Activated CD4-positive, alpha-beta T cell treated with anti-CD3 and anti-CD28 coated beads, Interleukin-2, Interleukin-6, amounts not matched to agents 100 ng/mL and 50 ng/mL, durations not matched to agents 16 hours and 8 hours (primary cell): ENCODE data around the gene ATN1.
"Not testable (repeated sequence)": the region's sequence is repeated elsewhere in the genome, so short reads cannot be mapped to it uniquely, and the experiment has no call there.

ENCODE experiments used
- DNase-seq: peaks from one replicate; pipeline ENCODE4 v3.0.0-alpha.2; 2020

The ATN1 gene

DNA sequence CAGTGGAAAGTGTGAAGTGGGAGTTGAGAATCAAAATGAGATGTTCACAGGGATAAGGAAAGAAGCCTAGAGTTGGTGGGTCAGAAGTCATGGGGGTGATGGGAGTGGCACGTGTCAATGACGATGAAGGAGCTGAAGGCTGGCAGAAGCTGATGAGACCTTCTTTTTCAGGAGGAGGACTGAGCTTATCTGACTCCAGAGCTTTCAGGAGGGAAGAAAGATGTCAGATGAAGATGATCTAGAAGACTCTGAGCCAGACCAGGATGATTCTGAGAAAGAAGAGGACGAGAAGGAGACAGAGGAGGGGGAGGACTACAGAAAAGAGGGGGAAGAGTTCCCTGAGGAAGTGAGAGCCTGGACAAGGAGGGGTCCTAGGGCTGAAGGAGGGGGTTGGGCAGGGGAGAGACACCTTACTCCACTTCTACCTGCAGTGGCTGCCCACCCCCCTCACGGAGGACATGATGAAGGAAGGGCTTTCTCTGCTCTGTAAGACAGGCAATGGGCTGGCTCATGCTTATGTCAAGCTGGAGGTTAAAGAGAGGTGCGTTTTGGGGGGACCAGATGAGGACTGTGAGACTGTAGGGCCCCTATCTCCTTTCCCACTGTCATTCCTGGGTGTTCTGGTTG is 22.2 kb upstream of the ATN1 start:
- no peak for DNase-seq

DNA sequence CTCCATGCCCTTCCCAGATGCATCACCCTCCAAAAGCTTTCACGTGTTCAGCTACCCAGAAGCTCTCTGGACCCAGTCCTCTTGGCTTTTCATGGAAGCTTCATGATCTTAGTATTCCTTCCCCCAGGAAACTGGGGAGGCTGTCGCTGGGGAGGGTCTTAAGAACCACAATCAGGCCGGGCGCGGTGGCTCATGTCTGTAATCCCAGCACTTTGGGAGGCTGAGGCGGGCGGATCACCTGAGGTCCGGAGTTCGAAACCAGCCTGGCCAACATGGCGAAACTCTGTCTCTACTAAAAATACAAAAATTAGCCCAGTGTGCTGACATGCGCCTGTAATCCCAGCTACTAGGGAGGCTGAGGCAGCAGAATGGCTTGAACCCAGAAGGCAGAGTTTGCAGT is 19.6 kb upstream of the ATN1 start:
- DNase-seq, result not testable (repeated sequence)

DNA sequence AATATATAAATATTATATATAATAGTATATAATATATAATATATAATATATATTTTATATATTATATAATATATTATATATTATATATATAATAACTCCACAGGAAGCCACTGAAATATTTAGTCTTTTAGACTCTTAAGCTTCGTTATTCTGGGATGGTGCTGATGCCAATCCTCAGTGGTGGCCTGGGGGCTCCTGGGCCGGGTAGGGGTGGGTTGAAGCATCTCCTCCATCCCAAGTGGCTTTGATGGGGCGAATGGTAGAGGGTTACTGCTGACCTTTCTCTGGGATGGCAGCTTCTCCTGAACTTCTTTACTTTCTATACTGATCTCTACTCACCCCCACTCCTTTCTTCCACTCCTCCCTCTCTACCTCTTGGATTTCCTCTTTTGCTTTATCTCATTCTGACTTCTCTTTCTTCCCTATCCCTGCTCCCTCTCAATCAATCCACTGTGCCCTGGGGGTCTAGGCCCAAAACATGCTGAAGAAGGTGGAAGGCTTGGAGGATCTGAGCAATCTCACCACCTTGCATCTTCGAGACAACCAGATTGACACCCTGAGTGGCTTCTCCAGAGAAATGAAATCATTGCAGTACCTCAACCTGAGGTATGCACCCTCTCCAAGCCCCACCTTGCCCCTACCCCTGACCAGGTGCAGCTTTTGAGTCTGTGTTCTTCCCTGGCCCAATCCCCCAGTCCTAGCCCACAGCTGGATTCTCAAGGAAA is 18.2 kb upstream of the ATN1 start:
- DNase-seq, result no peak

DNA sequence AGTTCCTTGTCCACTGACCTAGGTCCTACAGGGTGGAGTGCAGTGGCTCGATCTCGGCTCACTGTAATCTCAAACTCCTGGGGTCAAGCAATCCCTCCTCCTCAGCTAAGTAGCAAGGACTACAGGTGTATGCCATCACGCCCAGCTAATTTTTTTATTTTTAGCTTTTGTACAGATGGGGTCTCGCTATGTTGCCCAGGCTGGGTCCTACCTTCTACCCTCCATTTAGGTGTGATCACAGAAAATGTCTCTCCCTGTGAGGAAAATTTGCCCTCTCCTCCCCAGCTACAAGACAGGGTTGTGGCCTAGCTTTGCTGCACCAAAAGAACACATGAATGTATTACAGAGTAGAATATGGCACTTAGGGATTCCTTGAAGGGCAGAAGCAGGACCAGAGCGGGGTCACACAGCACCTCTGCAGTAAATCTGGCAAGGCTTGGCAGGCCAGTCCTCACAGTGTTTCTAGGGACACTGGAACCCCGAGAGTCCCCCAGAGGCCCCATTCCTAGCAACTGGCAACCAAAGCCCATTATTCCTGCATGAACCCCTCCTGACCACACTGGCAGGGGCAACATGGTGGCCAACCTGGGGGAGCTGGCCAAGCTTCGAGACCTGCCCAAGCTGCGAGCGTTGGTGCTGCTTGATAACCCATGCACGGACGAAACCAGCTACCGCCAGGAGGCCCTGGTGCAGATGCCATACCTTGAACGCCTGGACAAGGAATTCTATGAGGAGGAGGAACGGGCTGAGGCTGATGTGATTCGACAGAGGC is 15.4 kb upstream of the ATN1 start:
- DNase-seq, result no peak

DNA sequence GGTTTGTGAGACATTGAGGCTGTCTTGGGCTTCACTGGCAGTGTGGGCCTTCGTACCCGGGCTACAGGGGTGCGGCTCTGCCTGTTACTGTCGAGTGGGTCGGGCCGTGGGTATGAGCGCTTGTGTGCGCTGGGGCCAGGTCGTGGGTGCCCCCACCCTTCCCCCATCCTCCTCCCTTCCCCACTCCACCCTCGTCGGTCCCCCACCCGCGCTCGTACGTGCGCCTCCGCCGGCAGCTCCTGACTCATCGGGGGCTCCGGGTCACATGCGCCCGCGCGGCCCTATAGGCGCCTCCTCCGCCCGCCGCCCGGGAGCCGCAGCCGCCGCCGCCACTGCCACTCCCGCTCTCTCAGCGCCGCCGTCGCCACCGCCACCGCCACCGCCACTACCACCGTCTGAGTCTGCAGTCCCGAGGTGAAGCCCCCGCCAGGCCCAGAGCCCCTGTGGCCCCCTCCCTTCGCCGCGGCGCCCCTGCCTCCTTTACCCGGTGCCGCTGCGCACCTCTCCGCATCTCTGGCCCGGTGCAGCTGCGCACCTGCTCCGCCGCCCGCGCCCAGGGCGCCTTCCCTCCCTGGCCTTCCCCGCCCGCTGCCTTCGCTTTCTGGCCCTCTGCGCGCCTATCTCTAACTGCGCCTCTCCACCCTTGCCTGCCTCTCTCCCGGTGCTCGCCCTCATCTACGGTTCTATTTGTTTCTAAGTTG is 13.4 kb upstream of the ATN1 start, which contains the start of gene ENO2:
Gene ENO2, plus strand, starts transcription at position 335 of the 701 bp plus-strand sequence. CDS start 1,253 bp downstream, outside the sequence.
- DNase-seq, result peak; percentile 85

DNA sequence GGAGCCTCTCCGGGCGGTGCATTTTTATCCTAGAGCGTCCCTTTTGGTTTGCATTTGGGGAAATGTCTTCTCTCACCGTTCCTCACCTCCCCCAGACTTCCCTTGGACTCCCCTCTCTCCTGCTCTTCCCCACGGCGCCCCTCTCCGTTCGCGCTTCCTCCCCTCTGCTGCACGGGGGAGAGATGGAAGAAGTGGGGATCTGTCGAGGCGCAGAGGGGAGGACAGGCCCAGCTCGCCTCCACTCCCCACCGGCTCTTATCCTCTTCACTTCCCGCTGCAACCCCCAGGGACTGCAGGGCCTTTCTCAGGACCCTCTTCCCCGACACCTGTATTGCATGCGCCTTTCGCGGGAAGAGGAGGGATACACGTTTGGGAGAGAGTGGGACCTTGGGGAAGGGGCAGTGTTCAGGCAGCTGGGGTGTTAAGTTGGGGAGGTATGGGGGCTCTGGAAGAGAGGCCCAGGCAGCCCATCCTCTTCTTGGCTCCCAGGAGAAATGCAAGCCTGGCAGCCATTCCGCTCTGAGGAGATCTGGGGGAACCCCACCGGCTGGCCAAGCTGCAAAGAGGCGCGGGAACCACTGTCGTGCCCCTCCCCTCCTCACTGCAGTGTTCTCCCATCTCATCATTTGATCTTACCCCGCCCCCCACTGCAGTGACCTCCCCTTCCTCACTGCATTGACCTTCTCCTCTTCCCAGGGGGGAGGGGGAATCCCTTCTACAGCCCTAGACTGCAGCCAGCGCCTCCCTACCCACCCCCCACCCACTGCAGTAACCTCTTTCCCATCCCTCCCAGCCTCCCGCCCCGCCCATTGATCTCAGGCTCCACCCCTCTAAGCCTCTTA is 12.6 kb upstream of the ATN1 start:
- no peak for DNase-seq

GRCh38 chr12:6915789-6916285 is 11.9 kb upstream of the ATN1 start:
- no peak for DNase-seq

- DNase-seq, result no peak
Observed at GRCh38 chr12:6916426-6917200, 11.1 kb upstream of the ATN1 start.

DNA sequence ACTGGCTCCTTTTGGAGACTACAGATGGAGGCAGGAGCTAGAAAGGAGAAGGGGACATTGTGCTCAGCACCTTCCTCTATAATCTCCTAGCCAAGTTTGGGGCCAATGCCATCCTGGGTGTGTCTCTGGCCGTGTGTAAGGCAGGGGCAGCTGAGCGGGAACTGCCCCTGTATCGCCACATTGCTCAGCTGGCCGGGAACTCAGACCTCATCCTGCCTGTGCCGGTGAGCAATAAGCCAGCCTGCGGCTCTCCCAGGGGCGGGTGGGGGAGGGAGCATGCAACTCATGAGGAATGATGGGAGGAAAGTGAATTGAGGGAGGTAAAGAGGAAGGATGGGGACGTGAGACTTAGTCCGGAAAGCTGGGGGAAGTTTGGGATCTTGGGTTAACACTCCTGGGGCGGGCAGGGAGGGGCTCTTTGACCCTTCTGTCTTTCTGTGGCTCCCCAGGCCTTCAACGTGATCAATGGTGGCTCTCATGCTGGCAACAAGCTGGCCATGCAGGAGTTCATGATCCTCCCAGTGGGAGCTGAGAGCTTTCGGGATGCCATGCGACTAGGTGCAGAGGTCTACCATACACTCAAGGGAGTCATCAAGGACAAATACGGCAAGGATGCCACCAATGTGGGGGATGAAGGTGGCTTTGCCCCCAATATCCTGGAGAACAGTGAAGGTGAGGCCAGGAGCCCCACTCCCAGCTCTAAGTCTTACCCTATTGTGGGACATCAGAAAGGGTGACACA is 10.1 kb upstream of the ATN1 start:
- no peak for DNase-seq

DNA sequence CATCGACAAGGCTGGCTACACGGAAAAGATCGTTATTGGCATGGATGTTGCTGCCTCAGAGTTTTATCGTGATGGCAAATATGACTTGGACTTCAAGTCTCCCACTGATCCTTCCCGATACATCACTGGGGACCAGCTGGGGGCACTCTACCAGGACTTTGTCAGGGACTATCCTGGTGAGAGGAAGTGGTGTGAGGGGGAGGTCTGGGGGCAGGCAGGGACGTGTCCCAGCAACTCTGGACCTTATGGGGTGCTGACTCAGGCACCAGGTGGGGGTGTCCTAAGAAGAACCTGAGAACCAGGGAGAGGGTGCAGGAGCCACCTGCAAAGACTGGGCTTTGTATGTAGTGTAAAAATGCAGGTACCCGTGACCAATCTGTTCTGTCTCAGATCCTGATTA is 8.2 kb upstream of the ATN1 start:
- no peak for DNase-seq

- DNase-seq, result no peak
Observed at GRCh38 chr12:6921539-6921938, 6.2 kb upstream of the ATN1 start.

DNA sequence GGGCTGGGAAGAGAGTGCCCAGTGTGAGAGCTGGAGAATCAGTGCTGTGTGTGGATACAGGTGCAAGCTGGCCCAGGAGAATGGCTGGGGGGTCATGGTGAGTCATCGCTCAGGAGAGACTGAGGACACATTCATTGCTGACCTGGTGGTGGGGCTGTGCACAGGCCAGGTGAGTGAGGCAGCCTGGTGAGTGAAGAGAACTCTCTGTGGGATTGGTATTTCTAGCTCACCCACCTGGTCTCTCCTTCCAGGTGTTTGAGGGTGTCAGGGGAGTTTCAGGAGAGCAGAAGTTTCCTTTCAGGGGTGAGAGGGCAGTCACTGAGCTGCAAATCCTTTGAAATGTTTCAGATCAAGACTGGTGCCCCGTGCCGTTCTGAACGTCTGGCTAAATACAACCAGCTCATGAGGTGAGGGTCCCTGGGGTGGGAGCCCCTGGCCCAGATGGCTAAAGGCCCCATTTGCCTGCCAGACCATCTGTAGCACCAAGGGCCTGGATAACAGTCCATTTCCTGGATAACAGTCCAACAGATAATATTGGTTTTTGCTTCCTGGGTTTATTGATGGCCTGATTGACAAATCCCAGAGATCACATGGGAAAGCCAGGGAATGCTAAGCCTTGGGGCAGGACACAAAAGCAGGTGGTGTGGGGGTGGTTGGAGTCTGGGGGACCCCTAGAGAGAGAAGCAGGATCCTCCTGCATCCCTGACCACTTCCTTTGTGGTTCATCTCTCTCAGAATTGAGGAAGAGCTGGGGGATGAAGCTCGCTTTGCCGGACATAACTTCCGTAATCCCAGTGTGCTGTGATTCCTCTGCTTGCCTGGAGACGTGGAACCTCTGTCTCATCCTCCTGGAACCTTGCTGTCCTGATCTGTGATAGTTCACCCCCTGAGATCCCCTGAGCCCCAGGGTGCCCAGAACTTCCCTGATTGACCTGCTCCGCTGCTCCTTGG is 5.5 kb upstream of the ATN1 start:
- no peak for DNase-seq

GRCh38 chr12:6923003-6923732 is 4.6 kb upstream of the ATN1 start:
- DNase-seq, result no peak

DNA sequence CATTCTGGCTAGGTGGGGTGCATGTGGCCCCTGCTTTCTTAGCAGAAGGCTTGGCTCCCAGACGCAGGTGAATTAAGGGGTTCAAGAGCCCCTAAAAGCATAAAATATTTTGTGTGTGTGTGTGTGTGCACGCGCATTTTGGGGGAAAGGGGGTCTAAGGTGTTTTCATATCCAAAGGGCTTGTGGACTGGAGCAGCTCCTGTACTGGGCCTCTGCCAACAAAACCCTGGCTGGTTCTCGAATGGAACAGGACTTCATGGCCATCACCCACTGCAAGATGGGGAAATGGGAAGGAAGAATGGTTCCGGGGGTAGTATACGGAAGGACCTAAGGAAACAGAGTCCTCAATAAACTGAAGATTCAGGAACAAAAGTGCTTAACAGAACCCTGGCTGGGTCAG is 3.9 kb upstream of the ATN1 start:
- DNase-seq, result no peak

DNA sequence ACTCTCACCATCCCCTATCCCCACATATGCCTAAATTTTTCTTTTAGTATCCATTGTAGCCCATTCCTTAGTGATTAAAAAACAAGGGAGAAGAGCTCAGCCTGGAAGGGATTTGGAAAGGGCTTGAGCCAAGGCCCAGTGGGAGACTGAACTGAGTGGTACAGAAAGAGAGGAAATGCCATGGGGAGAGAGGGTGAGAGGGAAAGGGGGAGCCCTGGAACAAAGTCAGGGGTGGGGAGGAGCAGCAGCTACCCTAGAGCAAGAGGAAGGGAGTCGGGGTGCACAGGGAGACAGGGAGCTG is 2.6 kb upstream of the ATN1 start:
- DNase-seq, result no peak

DNA sequence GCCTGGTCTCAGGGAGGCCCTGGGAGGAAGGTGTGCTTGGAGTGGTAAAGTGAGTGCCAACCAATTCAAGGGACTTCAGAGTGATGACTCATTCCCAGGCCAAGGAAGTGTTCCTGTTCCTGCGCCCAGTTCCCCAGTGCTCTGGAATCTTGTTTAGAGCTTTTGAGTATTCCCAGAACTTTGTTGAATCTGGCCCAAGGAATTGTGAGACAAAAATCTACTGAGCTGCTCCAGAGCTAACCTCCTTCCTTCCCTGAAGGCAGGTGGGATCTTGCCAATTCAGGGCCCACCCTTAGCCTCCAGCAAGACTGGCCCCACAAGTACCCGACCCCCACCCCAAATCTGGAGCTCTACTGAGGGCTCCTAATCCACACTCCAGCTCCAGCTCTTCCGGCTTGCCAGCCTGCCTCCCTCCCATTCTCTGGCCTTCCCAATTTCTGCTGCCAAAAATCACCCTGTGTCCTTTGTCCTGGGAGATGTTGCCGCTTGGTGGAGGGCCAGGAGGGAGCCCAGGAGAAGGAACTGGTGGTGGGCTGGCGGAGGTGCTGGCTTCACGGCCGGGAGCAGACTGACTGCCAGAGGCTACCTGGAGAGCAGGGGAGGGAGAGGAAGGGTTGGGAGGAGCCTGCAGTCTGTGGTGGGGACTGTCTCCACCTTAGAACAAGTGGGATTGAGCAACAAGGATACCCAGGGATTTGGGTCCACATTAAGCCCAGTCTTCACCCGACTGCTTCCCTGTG is 2.0 kb upstream of the ATN1 start:
- no peak for DNase-seq

GRCh38 chr12:6928022-6928702 is 403 bp downstream of the ATN1 start:
- DNase-seq, result no peak
